HG03175 (cell line): Measurements from ENCODE around the gene COMT.
"Not testable (repeated sequence)": the region's sequence is repeated elsewhere in the genome, so short reads cannot be mapped to it uniquely, and the experiment has no call there.

ENCODE experiments used
- ATAC-seq: cut with Tn5 transposase; IDR thresholded peaks from one replicate; pipeline ENCODE4 v1.9.1; 2021; ENCODE audit warnings: mild to moderate bottlenecking, moderate library complexity; ENCODE audit not compliant: unreplicated experiment

The COMT gene

GRCh38 chr22:19907902-19908301, 33.7 kb upstream of the COMT start:
- not testable (repeated sequence) for ATAC-seq

- no peak for ATAC-seq
Measured at GRCh38 chr22:19909350-19910179, 32.0 kb upstream of the COMT start.

DNA sequence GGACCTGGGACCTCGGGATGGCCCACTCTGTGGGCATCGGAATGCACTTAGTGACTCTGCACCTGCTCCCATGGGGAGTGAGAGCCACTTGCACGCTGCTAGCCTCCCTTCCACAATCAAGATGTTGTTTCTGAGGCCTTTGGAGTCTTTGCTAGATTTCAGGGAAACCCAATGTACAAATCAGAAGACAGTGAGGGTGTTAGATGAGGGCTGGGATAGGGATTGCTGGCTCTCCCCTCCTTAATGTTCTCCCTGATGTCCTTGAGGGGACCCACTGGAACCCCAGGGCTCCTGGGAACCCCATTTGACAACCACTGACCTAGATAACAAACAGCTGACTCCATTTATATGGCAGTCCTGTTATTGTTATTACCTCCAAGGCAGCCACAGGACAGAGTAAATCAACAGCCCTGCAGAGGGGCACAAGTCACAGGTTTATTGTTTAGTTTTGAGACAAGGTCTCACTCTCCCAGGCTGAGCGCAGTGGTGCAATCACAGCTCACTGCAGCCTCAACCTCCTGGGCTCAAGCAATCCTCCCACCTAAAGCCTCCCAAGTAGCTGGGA, 31.3 kb upstream of the COMT start:
- no peak for ATAC-seq

GRCh38 chr22:19911540-19912270, 29.9 kb upstream of the COMT start:
- no peak for ATAC-seq

- no peak for ATAC-seq
Measured at GRCh38 chr22:19912271-19912999, 29.1 kb upstream of the COMT start.

GRCh38 chr22:19913337-19913936, 28.1 kb upstream of the COMT start:
- ATAC-seq, result no peak

DNA sequence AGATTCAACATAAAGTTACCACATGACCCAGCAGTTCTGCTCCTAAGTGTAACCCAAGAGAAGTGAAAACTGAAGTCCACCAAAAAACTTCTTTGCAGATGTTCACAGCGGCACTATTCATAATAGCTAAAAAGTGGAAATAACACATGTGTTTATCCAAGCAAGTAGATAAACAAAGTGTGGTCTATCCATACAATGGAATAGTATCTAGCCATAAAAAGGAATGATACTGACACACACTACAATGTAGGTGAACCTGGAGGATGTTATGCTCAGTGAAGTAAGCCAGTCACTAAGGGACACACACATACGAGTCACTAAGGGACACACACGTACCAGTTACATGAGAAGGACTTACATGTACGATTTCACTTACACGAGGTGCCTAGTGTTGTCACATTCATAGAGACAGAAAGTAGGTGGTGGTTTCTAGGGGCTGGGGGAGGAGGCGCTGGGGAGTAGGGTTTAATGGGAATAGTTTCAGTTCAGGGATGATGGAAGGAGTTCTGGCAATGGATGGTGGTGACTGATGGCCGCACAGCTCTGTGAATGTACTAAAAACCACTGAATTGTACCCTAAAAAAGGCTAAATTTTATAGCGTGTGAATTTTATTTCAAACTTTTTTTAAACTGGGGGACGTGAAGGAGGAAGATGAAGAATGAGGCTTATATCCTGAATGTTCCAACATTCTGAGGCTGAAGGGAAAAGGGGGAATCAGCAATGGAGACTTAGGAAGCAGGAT, 27.2 kb upstream of the COMT start:
- no peak for ATAC-seq

DNA sequence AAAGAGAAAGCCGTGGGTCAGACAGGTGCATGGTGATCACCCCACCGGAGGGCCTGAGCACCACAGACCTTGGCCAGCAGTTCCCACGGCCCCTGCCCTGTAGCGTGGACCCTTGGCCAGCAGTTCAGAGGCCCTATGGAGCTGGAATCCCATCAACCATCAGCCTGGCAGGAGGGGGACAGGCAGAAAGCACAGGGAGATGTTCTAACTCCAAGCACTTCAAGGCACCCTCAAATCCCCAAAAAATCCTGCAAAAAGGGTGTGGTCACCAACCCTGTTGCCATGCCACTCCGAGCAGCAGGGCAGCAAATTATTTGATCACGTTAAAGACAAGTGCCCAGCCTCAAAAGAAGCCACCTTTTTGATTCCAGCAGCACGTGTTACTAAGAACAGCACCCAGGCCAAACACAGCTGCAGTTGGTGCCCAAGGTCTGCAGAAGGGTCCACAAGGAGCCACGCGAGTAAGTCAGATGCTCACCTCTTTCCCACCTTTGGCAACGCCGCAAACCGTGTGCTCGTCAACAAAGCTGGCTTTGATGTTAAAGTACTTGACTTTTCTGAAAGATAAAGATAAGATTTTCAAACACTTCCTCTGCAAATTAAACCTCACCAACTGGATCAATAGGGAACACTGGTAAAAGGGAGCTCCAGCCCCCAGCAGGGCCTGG, 26.2 kb upstream of the COMT start:
- ATAC-seq, result no peak

DNA sequence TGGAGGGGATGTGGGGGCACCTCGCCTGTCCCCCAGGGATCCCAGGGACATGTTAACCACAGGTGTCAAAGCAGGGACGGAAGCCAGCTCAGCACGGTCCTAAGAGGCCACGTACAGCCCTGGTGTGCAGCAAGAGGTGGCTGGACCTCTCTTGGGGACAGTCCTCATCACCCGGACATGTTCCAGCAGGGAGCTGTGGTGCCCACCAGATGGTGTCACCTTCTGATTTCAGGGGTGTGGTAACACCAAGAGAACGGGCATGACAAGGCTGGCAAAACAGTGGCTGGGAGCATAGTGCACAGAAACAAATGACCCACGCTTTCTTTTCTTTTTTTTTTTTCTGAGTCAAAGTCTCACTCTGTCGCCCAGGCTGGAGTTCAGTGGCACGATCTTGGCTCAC, 25.6 kb upstream of the COMT start:
- no peak for ATAC-seq

DNA sequence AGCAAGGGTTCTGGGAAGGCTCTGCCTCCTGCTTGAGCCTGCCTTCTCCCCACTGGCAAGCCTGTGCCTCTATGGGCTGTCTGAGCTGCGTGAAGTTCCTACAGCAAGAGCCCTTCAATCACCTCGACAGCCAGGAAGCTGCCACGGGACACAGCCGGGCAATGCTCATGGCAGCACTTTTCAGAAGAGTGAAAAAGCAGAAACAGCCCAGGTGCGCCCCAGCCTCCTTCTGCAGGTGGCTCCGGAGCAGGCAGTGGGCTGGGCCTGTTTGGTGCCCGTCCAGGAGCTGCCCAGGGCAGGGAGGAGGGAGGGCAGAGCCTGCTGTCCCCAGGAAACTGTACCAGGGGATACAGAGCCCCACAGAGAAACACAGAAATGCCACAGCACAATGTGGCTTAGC, 24.6 kb upstream of the COMT start:
- no peak for ATAC-seq

GRCh38 chr22:19917389-19918138, 24.0 kb upstream of the COMT start:
- no peak for ATAC-seq

GRCh38 chr22:19918332-19919106, 23.1 kb upstream of the COMT start:
- no peak for ATAC-seq

- no peak for ATAC-seq
Measured at GRCh38 chr22:19919701-19920363, 21.7 kb upstream of the COMT start.

- ATAC-seq, result no peak
Measured at GRCh38 chr22:19921544-19922081, 20.0 kb upstream of the COMT start.

DNA sequence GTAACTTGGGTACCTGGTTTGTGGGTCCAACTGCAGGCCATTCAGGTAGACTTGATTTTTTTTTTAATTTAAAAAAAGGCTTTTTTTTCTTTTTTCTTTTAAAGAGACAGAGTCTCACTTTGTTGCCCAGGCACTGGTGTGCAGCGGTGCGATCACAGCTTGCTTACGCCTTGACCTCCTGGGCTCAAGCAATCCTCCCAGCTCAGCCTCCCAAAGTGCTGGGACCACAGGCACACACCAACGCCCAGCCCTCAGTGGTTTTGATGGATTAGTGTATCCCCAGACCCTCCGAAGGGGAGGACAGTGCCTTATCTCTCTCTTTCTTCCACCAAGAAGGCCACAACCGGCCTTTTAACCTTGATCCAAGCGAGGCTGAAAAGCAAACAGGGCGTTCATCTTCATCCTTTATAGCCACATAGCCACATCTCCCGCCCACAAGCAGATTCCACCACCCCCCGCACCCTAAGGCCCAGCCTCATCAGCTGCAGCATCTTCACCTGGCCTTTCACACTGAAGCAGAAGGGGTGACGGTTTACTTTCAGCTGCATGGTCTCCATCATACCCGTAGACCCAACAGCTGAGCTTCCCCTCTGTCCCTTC, 17.6 kb upstream of the COMT start:
- no peak for ATAC-seq

GRCh38 chr22:19926028-19926427, 15.5 kb upstream of the COMT start:
- not testable (repeated sequence) for ATAC-seq

GRCh38 chr22:19927696-19928095, 13.9 kb upstream of the COMT start:
- no peak for ATAC-seq
